ENCODE data around the gene P3H1. TPM values are rescaled to one million over a fixed set of nuclear protein-coding genes. Genes with fewer than 3 reads are reported as not detected.

P3H1 gene
- total RNA-seq, 6 experiments from 2014 or later, result 19.7 to 25.3 (median 21.6) TPM

DNA sequence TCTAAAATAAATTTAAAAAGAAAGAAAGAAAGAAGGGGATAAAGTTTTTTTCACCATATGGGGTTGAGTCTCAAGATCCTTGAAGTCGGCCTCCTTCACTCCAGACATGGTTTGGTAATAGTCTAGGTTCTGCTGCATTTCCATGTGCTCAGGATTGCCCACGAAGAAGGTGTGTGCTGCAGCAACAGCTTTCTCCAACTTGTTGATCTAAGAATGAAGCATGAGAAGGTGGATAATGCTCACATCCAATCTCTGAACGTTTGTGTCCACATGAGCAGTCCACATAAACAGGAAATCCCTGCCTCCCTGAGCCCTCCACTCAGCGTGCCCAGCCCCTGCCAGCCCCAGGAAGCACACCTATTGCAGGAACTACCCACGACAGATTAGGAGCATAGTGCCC lies 4.6 kb downstream of the P3H1 start:
- DNase-seq (no peak), ATAC-seq (no peak)
- TF ChIP-seq, protein P1, sequence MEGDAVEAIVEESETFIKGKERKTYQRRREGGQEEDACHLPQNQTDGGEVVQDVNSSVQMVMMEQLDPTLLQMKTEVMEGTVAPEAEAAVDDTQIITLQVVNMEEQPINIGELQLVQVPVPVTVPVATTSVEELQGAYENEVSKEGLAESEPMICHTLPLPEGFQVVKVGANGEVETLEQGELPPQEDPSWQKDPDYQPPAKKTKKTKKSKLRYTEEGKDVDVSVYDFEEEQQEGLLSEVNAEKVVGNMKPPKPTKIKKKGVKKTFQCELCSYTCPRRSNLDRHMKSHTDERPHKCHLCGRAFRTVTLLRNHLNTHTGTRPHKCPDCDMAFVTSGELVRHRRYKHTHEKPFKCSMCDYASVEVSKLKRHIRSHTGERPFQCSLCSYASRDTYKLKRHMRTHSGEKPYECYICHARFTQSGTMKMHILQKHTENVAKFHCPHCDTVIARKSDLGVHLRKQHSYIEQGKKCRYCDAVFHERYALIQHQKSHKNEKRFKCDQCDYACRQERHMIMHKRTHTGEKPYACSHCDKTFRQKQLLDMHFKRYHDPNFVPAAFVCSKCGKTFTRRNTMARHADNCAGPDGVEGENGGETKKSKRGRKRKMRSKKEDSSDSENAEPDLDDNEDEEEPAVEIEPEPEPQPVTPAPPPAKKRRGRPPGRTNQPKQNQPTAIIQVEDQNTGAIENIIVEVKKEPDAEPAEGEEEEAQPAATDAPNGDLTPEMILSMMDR (IDR thresholded peaks at IDR 0.05), result no peak
- TF ChIP-seq POLR2A (IDR thresholded peaks at IDR 0.05), result no peak
- intact Hi-C loops (cut with DNase I), result no loop called here
- Histone ChIP-seq H3K9me3 (no peaks in the 10 kb centered on the region), H3K36me3 (peaks cover 0 to 32% (median 11%) of the 10 kb centered on the region in 4 donors), H3K27me3 (no peaks in the 10 kb centered on the region), H3K4me1 (peaks cover 0 to 11% (median 7%) of the 10 kb centered on the region in 4 donors), H3K27ac (no peak overlapping the region), H3K4me3 (no peak overlapping the region)
- WGBS (ENCODE audit: insufficient coverage, low coverage, low lambda C conversion rate, missing lambda C conversion rate), result 67% methylated on average over 4 of the region's 5 CpGs

DNA sequence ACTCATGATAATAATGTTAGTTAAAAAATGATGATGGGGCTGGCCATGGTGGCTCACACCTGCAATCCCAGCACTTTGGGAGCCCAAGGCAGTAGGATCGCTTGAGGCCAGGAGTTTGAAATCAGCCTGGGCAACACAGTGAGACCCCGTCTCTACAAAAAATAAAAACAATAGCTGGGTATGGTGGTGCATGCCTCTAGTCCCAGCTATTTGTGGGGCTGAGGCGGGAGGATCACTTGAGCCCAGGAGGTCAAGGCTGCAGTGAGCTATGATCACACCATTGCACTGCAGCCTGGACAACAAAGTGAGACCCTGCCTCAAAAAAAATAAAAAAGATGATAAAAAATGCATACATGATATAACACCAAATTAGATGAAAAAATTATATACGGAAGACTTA lies 5.3 kb downstream of the P3H1 start:
- ATAC-seq (no peak), DNase-seq (no peak)
- 98% methylated on average over 4 of the region's 4 CpGs for WGBS (ENCODE audit: insufficient coverage, low coverage, low lambda C conversion rate, missing lambda C conversion rate)
- H3K9me3 ChIP-seq, result no peaks in the 10 kb centered on the region
- no peak overlapping the region for H3K4me3 ChIP-seq
- H3K36me3 ChIP-seq, result peaks cover 0 to 38% (median 12%) of the 10 kb centered on the region in 4 donors
- H3K27me3 ChIP-seq, result no peaks in the 10 kb centered on the region
- TF ChIP-seq, protein P1 (IDR thresholded peaks at IDR 0.05), result no peak
- no peak for TF ChIP-seq POLR2A (IDR thresholded peaks at IDR 0.05)
- intact Hi-C loops (cut with DNase I), result no loop called here
- H3K4me1 ChIP-seq, result peaks cover 0 to 11% (median 7%) of the 10 kb centered on the region in 4 donors
- no peak overlapping the region for H3K27ac ChIP-seq

DNA sequence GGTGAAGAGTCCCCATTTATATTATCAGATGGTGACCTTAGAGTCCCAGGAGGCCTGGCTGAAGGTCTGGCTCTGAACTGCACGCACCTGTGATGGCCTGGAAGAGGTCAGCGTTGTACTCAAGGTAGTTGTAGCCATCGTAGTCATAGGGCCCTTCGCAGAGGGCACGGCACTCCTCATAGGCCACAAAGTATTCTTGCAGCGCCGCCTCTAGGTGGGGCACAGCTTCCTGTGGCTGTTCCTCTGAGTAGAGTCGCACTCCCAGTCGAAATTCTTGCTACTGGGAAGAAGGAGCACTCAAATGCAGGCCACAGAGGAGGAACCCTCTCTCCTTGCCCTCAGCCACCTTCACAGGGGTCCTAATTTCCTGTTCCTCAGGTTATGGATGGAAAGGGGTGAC lies 7.7 kb downstream of the P3H1 start:
- Histone ChIP-seq H3K9me3 (no peaks in the 10 kb centered on the region), H3K4me3 (no peak overlapping the region), H3K27ac (no peak overlapping the region), H3K4me1 (no peaks in the 10 kb centered on the region), H3K27me3 (no peaks in the 10 kb centered on the region), H3K36me3 (peaks cover 0 to 63% (median 23%) of the 10 kb centered on the region in 4 donors)
- 67% methylated on average over 6 of the region's 9 CpGs for WGBS (ENCODE audit: insufficient coverage, low coverage, low lambda C conversion rate, missing lambda C conversion rate)
- intact Hi-C loops (cut with DNase I), result loop anchor here (5.0 to 10.0 kb wide), 2 partner anchors 182 to 614 kb away; no protein-coding TSS in a partner anchor
- no peak for TF ChIP-seq POLR2A (IDR thresholded peaks at IDR 0.05)
- TF ChIP-seq, protein P1 (IDR thresholded peaks at IDR 0.05), result no peak
- DNase-seq (no peak), ATAC-seq (no peak)

DNA sequence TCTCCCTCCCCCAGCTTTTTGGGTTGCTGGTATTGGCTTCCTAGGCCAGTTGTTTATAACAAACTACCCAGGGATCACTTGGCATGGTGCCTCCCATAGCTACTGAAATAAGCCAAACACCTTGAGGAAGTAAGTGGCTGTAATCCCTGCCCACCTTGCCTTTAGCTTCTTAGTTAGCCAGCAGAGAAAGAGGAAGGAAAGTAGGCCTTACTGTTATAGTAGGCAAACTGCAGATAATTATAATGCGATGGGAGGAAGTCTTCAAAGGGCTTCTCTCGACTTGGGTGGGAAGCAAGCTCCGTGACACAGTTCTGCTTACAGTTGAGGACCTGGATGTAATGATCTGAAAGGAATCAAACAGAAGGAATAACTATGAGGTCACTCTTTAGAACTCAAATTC lies 8.2 kb downstream of the P3H1 start:
- Histone ChIP-seq H3K4me1 (no peaks in the 10 kb centered on the region), H3K4me3 (no peak overlapping the region), H3K27me3 (no peaks in the 10 kb centered on the region), H3K9me3 (no peaks in the 10 kb centered on the region), H3K36me3 (peaks cover 0 to 67% (median 26%) of the 10 kb centered on the region in 4 donors), H3K27ac (no peak overlapping the region)
- intact Hi-C loops (cut with DNase I), result loop anchor here (5.0 to 10.0 kb wide), 2 partner anchors 181 to 614 kb away; no protein-coding TSS in a partner anchor
- WGBS (ENCODE audit: insufficient coverage, low coverage, low lambda C conversion rate, missing lambda C conversion rate), result 29% methylated on average over 3 of the region's 3 CpGs
- no peak for TF ChIP-seq POLR2A (IDR thresholded peaks at IDR 0.05)
- TF ChIP-seq, protein P1 (IDR thresholded peaks at IDR 0.05), result no peak
- ATAC-seq (no peak), DNase-seq (no peak)

DNA sequence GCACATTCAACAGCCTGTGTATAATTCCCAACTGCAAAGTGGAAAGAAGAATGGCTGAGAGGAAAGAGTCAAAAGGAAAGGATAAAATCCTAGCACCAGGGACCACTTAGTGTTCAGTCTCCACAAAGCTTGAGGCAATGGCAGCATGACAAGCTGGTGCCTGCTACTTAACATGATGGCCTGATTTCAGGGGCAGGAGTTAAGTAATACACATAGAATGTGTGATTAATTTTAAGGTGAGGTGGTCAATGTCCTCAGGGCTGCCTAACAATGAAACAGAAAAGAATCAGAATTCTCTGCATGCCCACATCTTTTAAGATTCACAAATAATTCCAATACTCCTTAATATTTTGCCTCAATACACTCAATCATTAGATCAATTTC lies 8.9 kb downstream of the P3H1 start:
- Histone ChIP-seq H3K27me3 (no peaks in the 10 kb centered on the region), H3K9me3 (no peaks in the 10 kb centered on the region), H3K4me3 (no peak overlapping the region), H3K36me3 (peaks cover 0 to 72% (median 26%) of the 10 kb centered on the region in 4 donors), H3K4me1 (no peaks in the 10 kb centered on the region), H3K27ac (no peak overlapping the region)
- no peak for DNase-seq
- intact Hi-C loops (cut with DNase I), result loop anchor here (5.0 to 10.0 kb wide), 2 partner anchors 181 to 613 kb away; no protein-coding TSS in a partner anchor
- no peak for ATAC-seq
- TF ChIP-seq, protein P1 (IDR thresholded peaks at IDR 0.05), result no peak
- TF ChIP-seq POLR2A (IDR thresholded peaks at IDR 0.05), result no peak

Measured in right lobe of liver (tissue), 6 donors.